GM23248 (cell line): ENCODE measurements around the gene RNF150.

ENCODE experiments used
- EZH2 ChIP-seq: fragments of 200-600 bp; sonication (generic); IDR thresholded peaks from 2 replicates; pipeline ENCODE4 v1.6.1; 2018; ENCODE audit warnings: antibody characterized with exemption, mild to moderate bottlenecking; ENCODE audit not compliant: insufficient read depth, poor library complexity, severe bottlenecking
- EZH2phosphoT487 ChIP-seq: fragments of 200-600 bp; sonication (generic); IDR thresholded peaks from 2 replicates; pipeline ENCODE4 v1.6.1; 2018; ENCODE audit warnings: antibody characterized with exemption, moderate library complexity, mild to moderate bottlenecking, low read depth; ENCODE audit not compliant: insufficient read depth

DNA sequence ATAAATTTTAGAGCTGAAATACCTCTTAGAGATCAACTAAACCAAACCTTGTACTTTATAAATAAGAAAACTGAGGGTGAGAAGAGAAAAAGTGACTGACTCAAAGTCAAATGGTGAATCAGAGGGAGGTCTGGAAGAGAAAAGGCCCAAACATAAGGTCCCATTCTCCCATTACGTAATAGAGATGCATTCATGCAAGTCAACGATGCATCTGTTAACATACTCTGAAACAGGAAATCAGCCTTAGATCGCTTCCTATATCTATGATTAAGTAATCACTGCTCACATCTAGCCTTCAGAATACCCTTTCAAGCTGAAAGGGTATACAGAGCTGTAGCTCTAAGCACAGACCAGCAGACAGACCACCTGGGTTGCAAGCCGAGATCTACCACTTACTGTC lies 6.5 kb downstream of the RNF150 start:
- no peak for TF ChIP-seq EZH2
- no peak for TF ChIP-seq EZH2phosphoT487
